Stomach (tissue), 9 donors: Measurements from ENCODE around the gene TPSB2. TPM values are rescaled to one million over a fixed set of nuclear protein-coding genes. Genes with fewer than 3 reads are reported as not detected.
A peak's percentile ranks its signal among the peaks of the same experiment; 100 is the strongest.
"Not testable (repeated sequence)": the region's sequence is repeated elsewhere in the genome, so short reads cannot be mapped to it uniquely, and the experiment has no call there.

ENCODE experiments used
- DNase-seq, 2 donors: peaks; one replicate each; pipeline versions ENCODE4 v3.0.0 to v3.0.0-alpha.2; 2013 to 2019
- H3K27ac ChIP-seq, 5 donors: fragments of 200-600 bp in 4 of 5; sonication (generic) in 4 of 5; one replicate each; pipeline ENCODE4 v1.5.1; 2013 to 2019; ENCODE audit warnings: mild to moderate bottlenecking in 1 of 5, moderate library complexity in 1 of 5
- H3K27me3 ChIP-seq, 3 donors: fragments of 200-600 bp; sonication (generic); one replicate each; pipeline ENCODE4 v1.5.1; 2017 to 2019; ENCODE audit warnings: mixed run types in 1 of 3
- H3K36me3 ChIP-seq, 4 donors: fragments of 200-600 bp; sonication (generic); 1 replicate in 3 of 4; 2 replicates in 1 of 4; pipeline ENCODE4 v1.5.1; 2016 to 2019
- H3K4me1 ChIP-seq, 4 donors: fragments of 200-600 bp; sonication (generic); one replicate each; pipeline ENCODE4 v1.5.1; 2016 to 2019
- H3K4me3 ChIP-seq, 4 donors: fragments of 200-600 bp; sonication (generic) in 3 of 4; one replicate each; pipeline ENCODE4 v1.5.1; 2016 to 2019; ENCODE audit warnings: mild to moderate bottlenecking in 1 of 4
- H3K9me3 ChIP-seq, 4 donors: fragments of 200-600 bp; sonication (generic); one replicate each; pipeline ENCODE4 v1.5.1; 2016 to 2019
- CTCF ChIP-seq, 7 experiments: fragments of 450-650 bp in 4 of 7; fragments of 200-600 bp in 3 of 7; sonication (generic) in 3 of 7; IDR thresholded peaks; one replicate each; pipeline ENCODE4 v1.5.1; 2016 to 2019; ENCODE audit warnings: antibody characterized with exemption in 7 of 7, control low read depth in 2 of 7, mild to moderate bottlenecking in 1 of 7
- EP300 ChIP-seq: sonication (generic); formaldehyde crosslinking; IDR thresholded peaks from one replicate; pipeline ENCODE4 v1.6.1; 2017; ENCODE audit warnings: antibody characterized with exemption
- POLR2A ChIP-seq, 4 donors: fragments of 450-650 bp; IDR thresholded peaks; one replicate each; pipeline ENCODE4 v1.6.1; 2016; ENCODE audit warnings: antibody characterized with exemption in 4 of 4, control low read depth in 2 of 4, mild to moderate bottlenecking in 1 of 4, moderate library complexity in 1 of 4
- POLR2AphosphoS5 ChIP-seq, 3 donors: sonication (generic); formaldehyde crosslinking; IDR thresholded peaks; one replicate each; pipeline ENCODE4 v1.6.1; 2016; ENCODE audit warnings: antibody characterized with exemption in 3 of 3
- WGBS, 5 donors: extraction: QIAGEN DNeasy Blood & Tissue Kit in 3 of 5; methylation state at CpG; one replicate each; pipeline versions ENCODE4 v1.1.5 to v1.1.7; 2013 to 2018; 5-methylcytosine and 5-hydroxymethylcytosine counted together
- intact Hi-C: fragments of 100-400 bp; cut with DNase I; formaldehyde crosslinking; loops from one replicate; pipeline ENCODE4 v1.15.1; 2023; ENCODE audit warnings: low total_unique reads
- polyA plus RNA-seq, 3 donors: library from polyadenylated mRNA; stranded (reverse); fragments of 200-250 nt; gene quantifications; one replicate each; pipeline ENCODE4 v1.2.3, GENCODE V29; 2013
- total RNA-seq, 5 donors: library from RNA; depleted of rRNA; stranded (reverse); fragments of >200 nt; gene quantifications; one replicate each; pipeline versions ENCODE4 v1.1.0 to v1.2.3, GENCODE V29; 2014 to 2016
- donor health status: healthy with polysubstance abuse.
- donor health status: Bipolar disorder and iron deficiency.
- donor health status: healthy.

The TPSB2 gene
- total and polyA plus RNA-seq, 8 donors = 1.8 to 164 (median 47.9) TPM; not detected in 1

GRCh38 chr16:1272453-1273198 is 42.6 kb upstream of the TPSB2 start:
- no peak overlapping the region for H3K27ac ChIP-seq
- no peak for DNase-seq
- WGBS, 5 donors = 48 to 67% (median 56%) methylated on average over 8 to 9 of the region's 9 CpGs
- intact Hi-C loops = no loop called here
- no peaks in the 10 kb centered on the region for H3K9me3 ChIP-seq
- TF ChIP-seq CTCF (IDR thresholded peaks at IDR 0.05) (no peak), EP300 (no peak), POLR2A (IDR thresholded peaks at IDR 0.05) (no peak), POLR2AphosphoS5 (IDR thresholded peaks at IDR 0.05) (no peak)
- H3K4me3 ChIP-seq = no peak overlapping the region
- no peaks in the 10 kb centered on the region for H3K36me3 ChIP-seq
- H3K27me3 ChIP-seq = peaks cover 3 to 71% (median 22%) of the 10 kb centered on the region in 3 donors
- peaks cover 7 to 12% (median 9%) of the 10 kb centered on the region in 4 donors for H3K4me1 ChIP-seq

DNA sequence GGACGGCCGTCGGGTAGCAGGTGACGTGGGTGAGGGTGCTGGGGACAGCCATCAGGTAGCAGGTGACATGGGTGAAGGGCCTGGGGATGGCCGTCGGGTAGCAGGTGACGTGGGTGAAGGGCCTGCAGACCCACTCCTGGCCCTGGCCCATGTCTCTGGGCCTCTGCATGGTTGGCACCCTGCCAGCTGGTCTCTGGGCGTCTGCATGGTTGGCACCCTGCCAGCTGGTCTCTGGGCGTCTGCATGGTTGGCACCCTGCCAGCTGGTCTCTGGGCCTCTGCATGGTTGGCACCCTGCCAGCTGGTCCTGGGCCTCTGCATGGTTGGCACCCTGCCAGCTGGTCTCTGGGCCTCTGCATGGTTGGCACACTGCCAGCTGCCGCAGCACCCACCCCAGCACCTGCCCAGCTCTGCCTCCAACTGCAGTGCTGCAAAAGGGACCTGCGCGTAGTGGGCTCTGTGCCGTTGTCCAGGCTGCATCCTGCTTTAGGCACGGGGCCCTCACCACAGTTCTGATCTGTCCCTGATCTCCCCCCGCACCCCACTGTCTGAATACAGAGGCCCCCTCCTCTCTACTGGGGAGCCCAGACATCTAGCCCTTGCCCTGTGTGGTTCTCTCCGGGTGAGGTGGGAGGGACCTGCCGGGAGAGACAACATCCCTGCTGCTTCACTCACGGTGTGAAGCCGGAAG is 41.9 kb upstream of the TPSB2 start:
- intact Hi-C loops, H3K9me3 ChIP-seq, H3K4me3 ChIP-seq, H3K27ac ChIP-seq, H3K36me3 ChIP-seq: not testable (repeated sequence)
- WGBS, 5 donors = 9 to 17% (median 12%) methylated on average over 14 to 19 of the region's 19 CpGs
- peaks cover 7 to 12% (median 9%) of the 10 kb centered on the region in 4 donors for H3K4me1 ChIP-seq
- H3K27me3 ChIP-seq = peaks cover 3 to 63% (median 15%) of the 10 kb centered on the region in 3 donors
- peak; percentile 45 to 85 for DNase-seq

DNA sequence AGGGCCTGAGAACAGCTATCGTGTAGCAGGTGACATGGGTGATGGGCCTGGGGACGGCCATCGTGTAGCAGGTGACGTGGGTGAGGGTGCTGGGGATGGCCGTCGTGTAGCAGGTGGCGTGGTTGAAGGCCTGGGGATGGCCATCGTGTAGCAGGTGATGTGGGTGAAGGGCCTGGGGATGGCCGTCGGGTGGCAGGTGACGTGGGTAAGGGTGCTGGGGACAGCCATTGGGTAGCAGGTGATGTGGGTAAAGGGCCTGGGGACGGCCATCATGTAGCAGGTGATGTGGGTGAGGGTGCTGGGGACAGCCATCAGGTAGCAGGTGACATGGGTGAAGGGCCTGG is 41.4 kb upstream of the TPSB2 start:
- Histone ChIP-seq H3K27me3 (peaks cover under 1 to 63% (median 10%) of the 10 kb centered on the region in 3 donors), H3K27ac (no peak overlapping the region), H3K9me3 (no peaks in the 10 kb centered on the region), H3K36me3 (no peaks in the 10 kb centered on the region), H3K4me1 (peaks cover 7 to 12% (median 9%) of the 10 kb centered on the region in 4 donors), H3K4me3 (no peak overlapping the region)
- no peak for DNase-seq
- WGBS, 5 donors = 65 to 73% (median 66%) methylated on average over 12 of the region's 12 CpGs
- TF ChIP-seq POLR2A (IDR thresholded peaks at IDR 0.05) = no peak
- TF ChIP-seq EP300 = no peak
- TF ChIP-seq CTCF (IDR thresholded peaks at IDR 0.05) = no peak
- TF ChIP-seq POLR2AphosphoS5 (IDR thresholded peaks at IDR 0.05) = no peak
- intact Hi-C loops = no loop called here

DNA sequence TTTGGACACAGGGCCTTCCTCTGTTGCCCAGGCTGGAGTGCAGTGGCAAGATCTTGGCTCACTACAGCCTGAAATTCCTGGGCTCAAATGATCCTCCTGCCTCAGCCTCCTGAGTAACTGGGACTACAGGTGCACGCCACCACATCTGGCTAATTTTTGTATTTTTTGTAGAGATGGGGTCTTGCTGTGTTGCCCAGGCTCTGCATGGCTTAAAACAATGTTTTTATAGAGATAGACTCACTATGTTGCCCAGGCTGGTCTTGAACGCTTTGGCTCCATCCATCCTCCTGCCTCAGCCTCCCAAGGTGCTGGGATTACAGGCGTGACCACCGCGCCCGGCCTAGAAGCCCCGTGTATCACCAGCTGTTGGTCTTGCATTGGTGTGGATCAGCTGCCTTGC is 39.4 kb upstream of the TPSB2 start:
- H3K27ac ChIP-seq, intact Hi-C loops, H3K9me3 ChIP-seq, H3K4me3 ChIP-seq, DNase-seq, H3K36me3 ChIP-seq: not testable (repeated sequence)
- Histone ChIP-seq H3K4me1 (peaks cover 7 to 12% (median 9%) of the 10 kb centered on the region in 4 donors), H3K27me3 (peaks cover 0 to 48% (median 7%) of the 10 kb centered on the region in 3 donors)
- 89 to 94% (median 92%) methylated on average over 7 of the region's 7 CpGs for WGBS, 5 donors

DNA sequence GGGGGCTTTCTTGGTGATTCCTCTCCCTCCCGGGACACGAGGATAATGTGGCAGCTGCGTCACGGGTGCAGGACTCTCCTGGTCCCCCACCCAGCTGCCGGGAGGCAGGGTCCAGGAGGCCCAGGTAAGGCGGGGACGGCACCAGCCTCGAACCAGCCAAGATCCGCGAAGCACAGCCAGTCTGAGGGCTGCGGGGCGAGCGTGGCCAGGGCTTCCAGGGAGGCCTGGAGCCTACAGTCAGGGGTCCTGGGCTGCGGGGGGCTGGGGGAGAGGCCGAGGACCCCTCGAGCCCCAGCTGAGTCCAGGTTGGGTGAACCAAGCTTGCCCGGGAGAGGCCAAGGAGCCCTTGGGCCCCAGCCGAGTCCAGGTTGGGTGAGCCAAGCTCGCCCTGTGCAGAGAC is 35.8 kb upstream of the TPSB2 start:
- H3K27ac ChIP-seq = no peak overlapping the region
- DNase-seq = no peak
- 81 to 94% (median 88%) methylated on average over 11 to 19 of the region's 19 CpGs for WGBS, 5 donors
- no peaks in the 10 kb centered on the region for H3K36me3 ChIP-seq
- no peaks in the 10 kb centered on the region for H3K4me1 ChIP-seq
- H3K9me3 ChIP-seq = no peaks in the 10 kb centered on the region
- no peak overlapping the region for H3K4me3 ChIP-seq
- peaks cover 0 to 49% (median 31%) of the 10 kb centered on the region in 3 donors for H3K27me3 ChIP-seq
- TF ChIP-seq POLR2AphosphoS5 (IDR thresholded peaks at IDR 0.05) (no peak), POLR2A (IDR thresholded peaks at IDR 0.05) (no peak), CTCF (IDR thresholded peaks at IDR 0.05) (no peak), EP300 (no peak)
- intact Hi-C loops = no loop called here
